ENCODE measurements around the gene TUBGCP3. TPM values are rescaled to one million over a fixed set of nuclear protein-coding genes. Genes with fewer than 3 reads are reported as not detected.

The TUBGCP3 gene
- total RNA-seq, 2 donors from 2014 or later = 24.9 to 39.4 TPM

DNA sequence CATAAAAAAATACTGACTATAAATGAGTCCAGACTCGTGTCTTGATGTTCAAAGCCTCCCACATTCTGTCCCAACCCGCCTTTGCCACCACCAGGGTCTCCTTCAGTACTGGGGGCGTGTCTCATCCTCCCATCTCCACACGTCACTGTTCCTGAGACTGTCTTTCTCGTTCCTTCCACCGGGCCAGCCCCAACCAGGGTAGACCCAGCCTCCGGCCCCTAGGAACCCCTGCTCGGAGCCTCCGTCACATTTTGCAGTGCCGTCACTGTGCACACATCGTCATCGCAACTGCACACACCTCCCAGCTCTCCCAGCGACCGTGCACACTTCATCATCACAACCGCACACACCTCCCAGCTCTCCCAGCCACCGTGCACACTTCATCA is 138.4 kb downstream of the TUBGCP3 start:
- no peak overlapping the region for H3K9ac ChIP-seq (ENCODE audit: low read depth in 2 of 2, low read length in 2 of 2)
- peak; percentile 4 for DNase-seq
- H3K4me1 ChIP-seq = no peaks in the 10 kb centered on the region
- intact Hi-C loops (cut with DNase I) = loop anchor here (5.0 to 10.0 kb wide), 2 partner anchors 385 to 977 kb away; partner anchors contain the start of gene SOX1
- TF ChIP-seq, protein P1, sequence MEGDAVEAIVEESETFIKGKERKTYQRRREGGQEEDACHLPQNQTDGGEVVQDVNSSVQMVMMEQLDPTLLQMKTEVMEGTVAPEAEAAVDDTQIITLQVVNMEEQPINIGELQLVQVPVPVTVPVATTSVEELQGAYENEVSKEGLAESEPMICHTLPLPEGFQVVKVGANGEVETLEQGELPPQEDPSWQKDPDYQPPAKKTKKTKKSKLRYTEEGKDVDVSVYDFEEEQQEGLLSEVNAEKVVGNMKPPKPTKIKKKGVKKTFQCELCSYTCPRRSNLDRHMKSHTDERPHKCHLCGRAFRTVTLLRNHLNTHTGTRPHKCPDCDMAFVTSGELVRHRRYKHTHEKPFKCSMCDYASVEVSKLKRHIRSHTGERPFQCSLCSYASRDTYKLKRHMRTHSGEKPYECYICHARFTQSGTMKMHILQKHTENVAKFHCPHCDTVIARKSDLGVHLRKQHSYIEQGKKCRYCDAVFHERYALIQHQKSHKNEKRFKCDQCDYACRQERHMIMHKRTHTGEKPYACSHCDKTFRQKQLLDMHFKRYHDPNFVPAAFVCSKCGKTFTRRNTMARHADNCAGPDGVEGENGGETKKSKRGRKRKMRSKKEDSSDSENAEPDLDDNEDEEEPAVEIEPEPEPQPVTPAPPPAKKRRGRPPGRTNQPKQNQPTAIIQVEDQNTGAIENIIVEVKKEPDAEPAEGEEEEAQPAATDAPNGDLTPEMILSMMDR (IDR thresholded peaks at IDR 0.05) = no peak
- H3K36me3 ChIP-seq = no peaks in the 10 kb centered on the region
- H3K4me3 ChIP-seq = no peak overlapping the region
- no peak overlapping the region for H3K27ac ChIP-seq
- H3K27me3 ChIP-seq = no peaks in the 10 kb centered on the region
- no peaks in the 10 kb centered on the region for H3K9me3 ChIP-seq

DNA sequence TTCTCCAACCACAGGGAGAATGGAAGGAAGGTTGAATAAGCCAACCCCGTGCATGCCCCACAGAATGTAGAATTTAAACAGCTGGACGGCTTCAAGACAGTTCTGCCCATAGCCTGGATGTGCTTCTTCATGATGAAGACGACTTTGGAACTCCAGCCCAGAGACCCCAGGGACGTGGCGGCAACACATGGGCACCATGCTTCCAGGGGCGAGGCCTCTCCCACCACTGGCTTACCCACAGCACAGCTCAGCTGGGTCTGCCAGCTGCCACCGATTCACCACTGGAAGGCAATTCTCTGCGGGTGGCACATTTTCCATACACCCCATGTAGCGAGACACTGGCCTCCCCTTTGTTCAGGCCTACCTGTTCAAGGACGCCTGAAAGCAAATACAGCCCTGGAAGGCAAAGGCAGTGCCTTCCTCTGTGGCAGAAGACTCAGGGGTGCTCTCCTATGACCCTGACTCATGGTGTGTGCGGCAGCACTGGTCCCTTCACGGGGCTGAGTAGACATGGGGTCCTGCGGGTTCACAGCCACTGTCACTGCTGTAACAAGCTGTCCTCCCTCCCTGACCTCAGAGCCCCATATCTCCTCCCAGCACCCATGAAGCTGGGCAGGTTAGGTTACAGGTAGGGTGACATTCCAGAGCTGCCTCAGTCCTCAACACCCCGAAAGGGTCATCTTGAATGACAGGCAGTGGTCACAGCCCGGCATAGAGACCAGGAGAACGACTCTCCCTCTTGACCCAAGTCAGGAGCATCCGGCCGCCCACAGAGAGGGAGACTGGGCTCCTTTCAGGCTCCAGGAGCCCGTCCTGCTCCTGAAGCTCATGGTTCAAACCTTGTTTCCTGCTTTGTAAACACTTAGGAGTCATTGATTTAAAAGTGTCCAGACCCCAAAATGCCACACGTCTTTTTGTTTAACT is 139.1 kb downstream of the TUBGCP3 start:
- Histone ChIP-seq H3K27me3 (no peaks in the 10 kb centered on the region), H3K27ac (no peak overlapping the region), H3K4me3 (no peak overlapping the region), H3K9me3 (no peaks in the 10 kb centered on the region), H3K4me1 (no peaks in the 10 kb centered on the region), H3K36me3 (no peaks in the 10 kb centered on the region), H3K9ac (ENCODE audit: low read depth in 2 of 2, low read length in 2 of 2) (no peak overlapping the region)
- DNase-seq = peak; percentile 8
- intact Hi-C loops (cut with DNase I) = loop anchor here (5.0 to 10.0 kb wide), 2 partner anchors 384 to 977 kb away; partner anchors contain the start of gene SOX1
- TF ChIP-seq, protein P1 (IDR thresholded peaks at IDR 0.05) = no peak

DNA sequence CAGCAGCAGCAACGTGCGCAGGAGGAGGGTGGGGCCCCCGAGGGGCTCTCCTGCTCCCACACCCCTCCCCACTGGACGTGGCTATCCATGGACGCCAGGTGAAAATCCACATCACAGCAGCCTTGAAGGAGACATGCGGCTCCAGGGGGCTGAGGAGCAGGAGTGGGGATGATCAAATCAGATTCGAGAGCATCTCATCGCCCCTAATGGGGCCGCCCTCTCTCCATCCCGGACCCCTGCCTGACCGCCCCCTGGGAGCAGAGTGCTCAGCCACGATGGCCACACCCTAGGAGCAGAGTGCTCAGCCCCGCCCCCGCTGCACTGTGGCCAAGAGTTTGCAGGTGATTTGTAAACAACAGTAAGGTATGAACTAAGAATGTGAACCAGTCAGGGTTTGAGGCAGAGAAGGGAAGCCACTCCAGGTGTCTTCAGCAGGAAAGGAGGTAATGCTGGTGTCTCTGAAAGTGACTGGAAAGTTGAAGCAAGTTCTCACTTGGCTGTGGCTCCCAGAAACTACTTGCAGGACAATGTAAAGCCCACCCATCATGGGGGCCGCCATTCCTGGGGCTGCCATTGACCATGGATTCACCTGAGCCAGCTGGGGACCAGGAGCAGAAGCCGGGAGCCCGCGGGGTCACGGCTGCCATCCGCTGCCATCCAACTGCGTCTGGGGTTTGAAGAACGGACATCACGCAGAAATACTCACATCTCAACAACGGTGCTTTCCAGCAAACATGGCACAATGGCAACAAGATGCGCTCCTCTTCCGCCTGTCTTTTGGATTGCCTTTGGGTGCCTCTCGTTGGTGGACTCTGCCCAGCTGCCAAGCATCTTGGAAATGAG is 140.0 kb downstream of the TUBGCP3 start:
- intact Hi-C loops (cut with DNase I) = loop anchor here (5.0 to 10.0 kb wide), 2 partner anchors 383 to 976 kb away; partner anchors contain the start of gene SOX1
- DNase-seq = peak; percentile 15
- no peak overlapping the region for H3K4me3 ChIP-seq
- H3K4me1 ChIP-seq = no peaks in the 10 kb centered on the region
- TF ChIP-seq, protein P1 (IDR thresholded peaks at IDR 0.05) = no peak
- H3K27me3 ChIP-seq = peaks cover 6% of the 10 kb centered on the region
- no peaks in the 10 kb centered on the region for H3K36me3 ChIP-seq
- H3K9me3 ChIP-seq = no peaks in the 10 kb centered on the region
- no peak overlapping the region for H3K27ac ChIP-seq
- no peak overlapping the region for H3K9ac ChIP-seq (ENCODE audit: low read depth in 2 of 2, low read length in 2 of 2)

DNA sequence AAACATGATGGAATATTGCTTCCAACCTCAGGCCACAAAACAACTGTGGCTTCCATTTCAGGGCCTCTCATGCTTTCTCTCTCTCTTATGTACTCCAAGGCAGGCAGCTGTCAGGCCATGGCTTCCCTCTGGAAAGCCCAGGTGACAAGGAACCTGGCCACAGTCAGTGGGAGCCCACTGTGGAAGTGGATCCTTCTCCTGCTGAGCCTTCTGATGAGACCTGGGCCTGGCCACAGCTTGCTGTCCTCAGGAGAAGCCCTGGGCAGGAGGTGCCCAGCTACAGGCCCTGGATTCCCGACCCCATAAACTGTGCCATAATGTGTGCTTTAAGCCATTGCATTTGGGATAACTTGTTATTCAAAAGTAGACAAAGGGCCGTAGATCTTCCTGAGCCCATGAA is 140.6 kb downstream of the TUBGCP3 start:
- Histone ChIP-seq H3K27me3 (peaks cover 7% of the 10 kb centered on the region), H3K4me1 (no peaks in the 10 kb centered on the region), H3K27ac (no peak overlapping the region), H3K4me3 (no peak overlapping the region), H3K9ac (ENCODE audit: low read depth in 2 of 2, low read length in 2 of 2) (no peak overlapping the region), H3K36me3 (no peaks in the 10 kb centered on the region), H3K9me3 (no peaks in the 10 kb centered on the region)
- intact Hi-C loops (cut with DNase I) = loop anchor here (5.0 to 10.0 kb wide), 2 partner anchors 383 to 975 kb away; partner anchors contain the start of gene SOX1
- TF ChIP-seq, protein P1 (IDR thresholded peaks at IDR 0.05) = no peak
- DNase-seq = peak; percentile 3

DNA sequence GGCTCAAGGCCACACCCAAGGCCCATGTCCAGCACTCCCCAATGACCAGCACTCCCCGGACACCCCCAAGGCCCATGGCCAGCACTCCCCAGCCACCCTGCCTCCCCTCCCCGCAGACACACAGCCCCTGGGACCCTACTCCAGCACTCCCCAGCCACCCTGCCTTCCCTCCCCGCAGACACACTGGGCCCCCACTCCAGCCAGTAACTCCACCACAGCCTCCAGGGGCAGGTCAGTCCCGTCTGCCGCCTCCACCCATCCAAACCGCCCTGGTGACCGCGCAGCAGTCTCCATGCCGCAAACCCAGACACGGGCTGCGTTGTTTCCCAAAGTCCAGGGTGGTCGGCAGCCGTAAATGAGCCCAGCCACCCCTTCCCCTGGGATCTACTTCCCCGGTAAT is 141.1 kb downstream of the TUBGCP3 start:
- Histone ChIP-seq H3K9me3 (no peaks in the 10 kb centered on the region), H3K27me3 (peaks cover 7% of the 10 kb centered on the region), H3K9ac (ENCODE audit: low read depth in 2 of 2, low read length in 2 of 2) (no peak overlapping the region), H3K36me3 (no peaks in the 10 kb centered on the region), H3K27ac (no peak overlapping the region), H3K4me1 (no peaks in the 10 kb centered on the region), H3K4me3 (no peak overlapping the region)
- peak; percentile 3 for DNase-seq
- intact Hi-C loops (cut with DNase I) = loop anchor here (5.0 to 10.0 kb wide), 2 partner anchors 382 to 975 kb away; partner anchors contain the start of gene SOX1
- TF ChIP-seq, protein P1 (IDR thresholded peaks at IDR 0.05) = no peak

Measured in colonic mucosa (tissue), 4 donors.